Measurements from ENCODE around the gene SCTR.
A peak's percentile ranks its signal among the peaks of the same experiment; 100 is the strongest.

SCTR gene

DNA sequence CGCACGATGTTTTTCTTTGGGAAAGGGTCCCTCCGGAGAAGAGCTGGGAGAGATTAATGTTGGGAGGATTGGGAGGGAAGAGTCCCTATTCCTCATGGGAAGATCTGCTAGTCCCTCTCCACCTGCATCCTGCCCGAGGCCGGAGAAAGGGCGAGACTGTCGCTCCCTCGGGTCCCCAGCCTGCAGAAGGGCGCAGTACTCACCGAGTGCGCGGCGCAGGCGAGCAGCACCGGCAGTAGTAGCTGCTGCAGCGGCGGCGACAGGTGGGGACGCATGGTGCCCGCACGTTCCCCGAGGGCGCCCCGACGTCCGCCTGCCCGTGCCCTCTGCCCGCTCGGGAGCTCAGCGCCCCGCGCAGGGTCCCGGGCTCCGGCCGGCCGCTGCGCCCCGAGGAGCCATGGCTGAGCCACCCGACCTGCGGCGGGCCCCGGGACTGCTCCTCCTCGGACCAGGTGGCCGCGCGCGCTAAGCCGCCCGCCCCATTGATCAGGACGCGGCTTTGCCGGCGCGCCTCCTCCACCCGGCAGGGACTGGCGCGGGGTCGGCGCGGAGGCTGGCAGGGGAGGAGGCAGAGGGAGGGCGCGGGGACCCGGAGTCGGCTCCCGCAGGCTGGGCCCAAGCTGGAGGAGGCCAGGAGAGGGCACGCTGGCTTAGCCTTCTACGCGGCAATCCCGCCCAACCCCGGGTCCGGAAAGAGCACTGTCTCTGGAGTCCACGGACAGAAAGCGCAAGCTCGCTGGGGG is at the start of gene SCTR:
SCTR (minus strand) TSS at position 532 of the 743 bp plus-strand sequence; CDS start at position 275, 257 bp downstream.
- no peak for DNase-seq

DNA sequence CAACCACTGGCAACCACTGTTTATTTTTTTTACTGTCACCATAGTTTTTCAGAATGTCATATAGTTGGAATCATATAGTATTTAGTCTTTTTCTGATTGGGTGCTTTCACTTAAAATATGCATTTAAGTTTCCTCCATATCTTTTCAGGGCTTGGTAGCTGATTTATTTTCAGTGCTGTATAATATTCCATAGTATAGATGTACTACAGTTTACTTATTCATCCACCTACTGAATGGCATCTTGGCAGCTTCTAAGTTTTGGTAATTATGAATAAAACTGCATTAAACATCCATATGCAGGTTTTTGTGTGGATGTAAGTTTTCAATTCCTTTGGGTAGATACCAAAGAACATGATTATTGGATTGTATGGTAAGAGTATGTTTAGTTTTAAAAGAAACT is 43.0 kb upstream of the SCTR start:
- DNase-seq, result no peak

DNA sequence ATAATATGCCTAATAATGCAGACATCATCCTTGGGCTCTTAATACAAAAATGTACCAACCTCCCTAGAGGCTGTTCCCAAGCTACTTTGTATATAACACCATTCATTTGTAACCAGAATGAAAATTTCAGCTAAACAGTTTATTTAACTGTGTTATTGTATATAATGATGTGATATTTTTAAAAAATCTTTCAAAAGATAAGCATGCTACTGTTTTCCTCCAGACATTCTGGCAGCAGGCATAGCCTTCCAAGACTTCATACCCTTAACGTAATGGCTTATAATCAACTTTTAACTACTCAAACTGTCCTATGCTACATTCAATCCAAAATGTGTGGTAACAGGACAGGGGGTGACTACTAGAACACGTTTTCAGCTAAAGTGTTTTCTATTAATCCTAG is 41.2 kb upstream of the SCTR start:
- no peak for DNase-seq

- DNase-seq, result no peak
Measured at GRCh38 chr2:119553687-119554344, 29.5 kb upstream of the SCTR start.

DNA sequence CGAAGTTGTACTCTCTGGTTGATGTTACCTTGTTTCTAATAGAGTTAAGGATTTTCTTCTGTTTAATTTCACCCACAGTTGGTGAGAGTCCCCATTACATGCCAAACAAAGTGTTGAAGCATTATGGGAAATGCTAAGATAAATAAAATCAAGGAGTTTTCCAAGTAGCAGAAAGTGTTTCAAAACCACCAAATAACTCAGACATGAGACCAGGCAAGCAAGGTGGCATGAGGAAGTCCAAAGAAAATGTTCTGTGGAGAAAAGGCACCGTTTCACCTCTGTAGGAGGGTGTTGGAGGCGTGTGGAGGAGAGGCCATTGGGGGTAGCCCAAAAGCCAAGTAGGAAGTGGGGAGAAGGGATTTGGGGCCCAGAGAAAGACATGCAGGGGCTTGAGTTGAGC is 28.6 kb upstream of the SCTR start:
- no peak for DNase-seq

- DNase-seq, result no peak
Measured at GRCh38 chr2:119550856-119551255, 26.6 kb upstream of the SCTR start.

DNA sequence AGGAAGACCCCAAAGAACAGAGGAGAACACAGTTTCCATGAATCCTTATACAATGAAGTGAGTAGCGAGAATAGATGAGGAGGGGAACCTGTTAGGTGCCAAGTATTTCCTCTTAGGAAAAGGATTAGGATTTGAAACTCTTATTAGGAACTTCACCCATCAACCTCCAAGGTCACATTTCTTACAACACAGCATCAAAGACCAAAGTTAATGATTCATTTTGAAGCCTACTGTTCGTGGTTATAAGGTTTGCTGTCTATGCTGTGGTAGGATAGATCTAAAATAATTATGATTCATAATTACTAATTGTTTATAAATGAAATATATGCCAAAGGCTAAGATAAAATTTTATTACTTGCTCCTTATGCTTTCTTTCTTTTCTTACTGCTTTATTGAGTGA is 26.1 kb upstream of the SCTR start:
- DNase-seq, result no peak

DNA sequence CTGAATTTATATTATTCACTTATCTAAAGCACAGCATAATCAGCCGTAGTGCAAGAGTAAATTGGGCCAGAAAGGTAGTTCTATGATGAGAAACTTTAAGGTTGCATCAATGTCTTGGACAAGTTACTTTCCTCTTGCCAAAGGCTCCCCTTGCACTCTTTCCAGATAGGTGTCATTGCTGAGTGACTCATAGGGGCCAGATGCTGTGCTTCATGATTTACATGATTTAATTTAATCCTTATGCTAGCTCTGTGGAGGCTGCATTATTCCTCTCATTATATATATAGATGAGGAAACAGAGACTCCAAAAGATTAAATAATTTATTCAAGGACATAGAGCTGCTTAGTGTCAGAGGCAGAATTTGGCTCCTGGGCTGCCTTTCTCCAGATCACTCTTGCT is 25.0 kb upstream of the SCTR start:
- no peak for DNase-seq

DNA sequence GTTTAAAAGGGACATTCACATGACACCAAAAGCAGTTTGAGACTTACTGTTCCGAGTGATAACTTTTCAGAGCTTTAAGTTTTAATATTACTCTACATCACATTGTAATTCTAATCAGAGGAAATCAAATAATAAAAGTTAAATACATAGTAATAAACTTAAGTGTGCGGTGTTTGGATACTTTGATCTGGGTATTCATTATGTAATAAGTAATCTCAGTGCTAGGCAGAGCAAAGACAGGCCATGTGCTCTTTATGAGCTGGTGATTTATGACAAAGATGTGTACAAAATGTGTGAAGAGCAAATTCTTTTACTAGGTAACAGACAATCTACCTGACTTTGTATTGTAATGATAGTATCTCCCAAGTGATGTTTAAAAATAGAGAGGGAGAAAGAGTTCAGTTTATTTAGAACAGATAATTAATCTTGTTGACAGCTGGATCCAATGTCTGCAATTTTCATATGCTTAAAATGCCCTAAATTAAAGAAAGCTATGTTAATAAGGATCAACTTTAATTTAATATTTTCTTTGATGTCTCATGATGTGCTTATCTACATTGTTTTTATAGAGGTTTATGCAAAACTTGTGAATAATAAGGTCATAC is 24.3 kb upstream of the SCTR start:
- no peak for DNase-seq

- DNase-seq, result no peak
Measured at GRCh38 chr2:119546447-119546767, 22.1 kb upstream of the SCTR start.

DNA sequence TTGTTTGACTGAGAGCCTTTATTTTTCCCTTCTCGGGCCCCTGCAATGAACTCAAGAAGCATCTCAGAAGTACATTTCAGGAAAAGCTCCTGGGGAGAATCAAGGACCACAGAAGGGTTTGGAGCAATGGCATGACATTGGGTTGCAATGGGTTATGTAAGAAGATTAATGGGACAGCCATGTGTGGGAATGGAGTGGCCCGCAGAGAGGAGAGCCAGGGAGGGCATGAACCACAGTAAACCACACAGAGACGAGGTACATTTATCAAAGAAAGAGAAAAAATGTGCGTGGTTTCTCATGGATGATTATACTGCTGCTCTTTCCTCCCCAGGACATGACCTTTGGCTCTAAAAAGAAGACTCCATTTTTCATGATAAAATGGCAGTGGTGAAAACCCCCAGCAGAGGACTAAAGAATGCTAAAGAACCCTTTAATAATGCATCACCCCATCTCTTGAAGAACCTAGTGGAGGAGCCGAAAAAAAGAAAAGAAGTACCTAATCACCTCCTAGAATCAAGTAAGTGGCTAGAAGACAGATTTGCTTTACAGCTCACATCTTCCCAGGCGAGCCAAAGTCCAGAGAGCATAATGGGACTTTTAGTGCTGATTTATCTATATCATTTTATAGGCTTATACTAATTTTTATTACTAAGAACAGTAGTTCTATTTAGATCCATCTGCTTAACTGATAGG is 21.6 kb upstream of the SCTR start:
- no peak for DNase-seq

GRCh38 chr2:119544939-119545475 is 20.7 kb upstream of the SCTR start:
- no peak for DNase-seq

- peak; percentile 41 for DNase-seq
Measured at GRCh38 chr2:119544075-119544938, 20.0 kb upstream of the SCTR start, which contains the start of gene CFAP221. Gene CFAP221, plus strand, starts transcription at chr2:119544449. Its CDS starts 1,683 bp downstream, at chr2:119546132.

DNA sequence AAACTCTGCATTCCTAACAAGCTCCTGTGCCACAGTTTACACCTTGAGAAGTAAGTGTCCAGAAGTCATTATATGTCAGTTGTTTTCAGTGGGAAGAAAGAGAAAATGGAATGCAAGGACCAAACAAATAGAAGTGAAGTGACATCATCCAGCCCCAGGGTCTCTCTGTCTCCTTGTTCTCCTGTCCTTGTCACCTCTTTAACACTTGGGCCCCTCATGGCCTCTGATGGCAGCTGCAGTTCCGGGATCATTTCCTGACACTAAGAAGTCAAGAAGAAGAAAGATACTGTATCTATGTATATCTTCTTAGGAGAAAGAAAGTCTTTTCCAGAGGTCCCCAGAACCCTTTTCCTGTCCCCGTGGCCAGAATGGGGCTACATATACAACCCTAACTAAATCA is 17.2 kb upstream of the SCTR start:
- DNase-seq, result no peak

DNA sequence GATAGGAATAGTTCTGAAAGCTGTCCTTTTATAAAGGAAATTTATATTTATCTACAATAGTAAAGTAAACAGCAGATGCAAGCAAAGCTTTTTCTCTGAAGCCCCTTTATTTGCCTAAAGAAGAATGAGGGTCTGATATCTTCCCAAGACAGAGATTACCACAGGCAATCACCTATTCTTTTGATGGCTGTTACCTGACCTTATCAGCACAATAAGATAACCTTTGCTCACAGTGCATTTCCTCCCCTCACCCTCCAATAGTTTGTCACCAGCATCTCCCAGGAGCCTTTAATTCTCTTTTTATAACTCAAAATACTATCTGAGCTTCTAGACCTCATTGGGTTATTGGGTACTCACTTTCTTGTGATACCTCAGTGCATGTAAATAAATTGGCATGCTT is 13.5 kb upstream of the SCTR start:
- DNase-seq, result no peak

GRCh38 chr2:119536707-119537106 is 12.4 kb upstream of the SCTR start:
- no peak for DNase-seq

GRCh38 chr2:119536211-119536610 is 11.9 kb upstream of the SCTR start:
- DNase-seq, result no peak

DNA sequence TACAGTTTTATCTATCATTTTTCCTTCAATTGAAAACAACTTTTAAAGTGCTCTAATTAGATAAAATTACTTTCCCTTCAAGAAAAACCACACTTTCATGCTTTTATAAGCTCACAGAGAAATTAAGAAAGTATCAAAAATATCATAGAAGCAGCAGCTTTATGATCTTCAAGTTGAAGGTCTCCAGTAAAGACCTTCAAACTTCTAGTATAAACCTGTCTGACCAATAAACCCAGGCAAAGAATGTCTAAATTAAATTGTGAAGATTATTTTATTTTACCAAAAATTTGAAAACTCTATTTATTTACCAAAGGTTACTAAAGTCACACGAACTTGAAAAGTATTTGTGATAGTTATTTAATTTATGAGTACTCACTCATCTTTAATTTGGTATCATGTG is 9.3 kb upstream of the SCTR start:
- DNase-seq, result no peak

DNA sequence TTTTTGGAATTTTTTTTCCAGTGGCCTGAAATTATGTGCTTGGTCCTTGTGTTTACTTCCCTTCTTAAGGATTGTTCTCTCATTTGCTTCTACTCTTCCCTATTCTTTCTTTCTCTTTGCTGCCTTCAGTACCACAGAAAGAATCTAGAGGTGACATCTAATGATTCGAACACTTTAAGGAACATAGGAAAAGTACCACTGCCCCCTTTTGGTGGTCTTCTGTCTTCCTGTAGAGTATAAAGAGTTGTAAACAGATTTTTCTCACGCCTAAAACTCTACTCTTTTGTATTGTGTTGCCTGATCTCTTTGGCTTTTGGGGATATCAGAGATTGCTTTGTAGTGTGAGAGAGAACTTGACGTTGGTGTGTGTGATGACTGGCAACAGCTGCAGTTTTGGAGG is 7.0 kb upstream of the SCTR start:
- DNase-seq, result no peak

- DNase-seq, result no peak
Measured at GRCh38 chr2:119527999-119528398, 3.7 kb upstream of the SCTR start.

GRCh38 chr2:119525614-119526013 is 1.3 kb upstream of the SCTR start:
- DNase-seq, result no peak

DNA sequence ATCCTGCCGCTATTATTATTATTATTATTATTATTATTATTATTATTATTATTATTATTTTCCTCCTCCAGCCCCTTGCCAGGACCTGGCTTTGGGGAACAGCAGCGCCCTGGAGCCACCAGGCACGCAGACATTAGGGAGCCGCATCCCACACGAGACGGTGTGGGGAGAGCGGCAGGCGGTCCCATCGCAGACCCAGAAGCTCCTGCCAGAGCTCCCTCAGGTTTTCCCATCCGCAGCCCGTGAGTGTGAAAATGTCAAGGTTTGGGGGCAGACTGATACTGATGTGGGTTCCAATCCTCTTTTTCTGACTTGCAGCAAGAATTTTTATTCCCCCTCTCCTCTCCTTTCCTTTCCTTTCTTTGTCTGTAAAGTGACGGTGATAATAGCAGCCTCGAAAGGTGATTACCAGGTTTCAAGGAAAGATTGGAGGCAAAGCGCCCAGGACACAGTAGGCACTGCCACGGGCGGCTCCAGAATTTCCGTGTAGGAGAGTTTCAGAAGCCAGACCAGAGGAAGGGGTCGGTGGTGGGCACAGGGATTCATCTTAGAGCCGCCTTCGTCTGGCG is 816 bp downstream of the SCTR start:
- no peak for DNase-seq
